Ishikawa (cell line): ENCODE measurements around the gene KIF6.

Experiments
- CEBPB ChIP-seq: IDR thresholded peaks from 2 replicates; pipeline ENCODE4 v1.6.1; 2012
- EGR1 ChIP-seq: IDR thresholded peaks from 2 replicates; pipeline ENCODE4 v1.6.1; 2012
- NFIC ChIP-seq: IDR thresholded peaks from 2 replicates; pipeline ENCODE4 v1.6.1; 2012
- RAD21 ChIP-seq: IDR thresholded peaks from 2 replicates; pipeline ENCODE4 v1.6.1; 2012; ENCODE audit warnings: low read depth
- TF ChIP-seq, protein P1 (sequence below): IDR thresholded peaks from 2 replicates; pipeline ENCODE4 v1.6.1; 2012

GRCh38 chr6:39495640-39496039 lies 229.6 kb downstream of the KIF6 start:
- TF ChIP-seq NFIC (no peak), EGR1 (no peak), RAD21 (no peak), CEBPB (no peak)
- TF ChIP-seq, protein P1, sequence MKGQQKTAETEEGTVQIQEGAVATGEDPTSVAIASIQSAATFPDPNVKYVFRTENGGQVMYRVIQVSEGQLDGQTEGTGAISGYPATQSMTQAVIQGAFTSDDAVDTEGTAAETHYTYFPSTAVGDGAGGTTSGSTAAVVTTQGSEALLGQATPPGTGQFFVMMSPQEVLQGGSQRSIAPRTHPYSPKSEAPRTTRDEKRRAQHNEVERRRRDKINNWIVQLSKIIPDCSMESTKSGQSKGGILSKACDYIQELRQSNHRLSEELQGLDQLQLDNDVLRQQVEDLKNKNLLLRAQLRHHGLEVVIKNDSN = no peak
